Nephron (organoid): ENCODE data around the gene TPCN1.

Experiments used
- H3K27ac Mint-ChIP-seq, 3 experiments: 2 replicates each; pipeline ENCODE4 v1.8.0; 2020; ENCODE audit warnings: mixed read lengths in 3 of 3, mild to moderate bottlenecking in 2 of 3, moderate library complexity in 1 of 3
- H3K27me3 Mint-ChIP-seq: 2 replicates; pipeline ENCODE4 v1.8.0; 2021; ENCODE audit warnings: low read depth, mild to moderate bottlenecking, moderate library complexity, mixed read lengths
- H3K36me3 Mint-ChIP-seq: 2 replicates; pipeline ENCODE4 v1.8.0; 2020; ENCODE audit warnings: low read depth, mixed read lengths
- H3K4me1 Mint-ChIP-seq: 2 replicates; pipeline ENCODE4 v1.8.0; 2020; ENCODE audit warnings: mixed read lengths
- H3K4me3 Mint-ChIP-seq, 3 experiments: 2 replicates each; pipeline ENCODE4 v1.8.0; 2020; ENCODE audit warnings: mild to moderate bottlenecking in 3 of 3, mixed read lengths in 3 of 3, moderate library complexity in 2 of 3
- H3K9me3 Mint-ChIP-seq: 2 replicates; pipeline ENCODE4 v1.8.0; 2020; ENCODE audit warnings: mixed read lengths
- TF ChIP-seq, protein P1 (sequence below), 3 experiments: fragments of 200-600 bp; sonication (generic); IDR thresholded peaks; one replicate each; pipeline ENCODE4 v1.5.0; 2021; ENCODE audit warnings: antibody characterized with exemption in 3 of 3; ENCODE audit not compliant: unreplicated experiment in 3 of 3

Gene TPCN1

GRCh38 chr12:113191227-113191626 is 30.0 kb upstream of the TPCN1 start:
- TF ChIP-seq, protein P1, sequence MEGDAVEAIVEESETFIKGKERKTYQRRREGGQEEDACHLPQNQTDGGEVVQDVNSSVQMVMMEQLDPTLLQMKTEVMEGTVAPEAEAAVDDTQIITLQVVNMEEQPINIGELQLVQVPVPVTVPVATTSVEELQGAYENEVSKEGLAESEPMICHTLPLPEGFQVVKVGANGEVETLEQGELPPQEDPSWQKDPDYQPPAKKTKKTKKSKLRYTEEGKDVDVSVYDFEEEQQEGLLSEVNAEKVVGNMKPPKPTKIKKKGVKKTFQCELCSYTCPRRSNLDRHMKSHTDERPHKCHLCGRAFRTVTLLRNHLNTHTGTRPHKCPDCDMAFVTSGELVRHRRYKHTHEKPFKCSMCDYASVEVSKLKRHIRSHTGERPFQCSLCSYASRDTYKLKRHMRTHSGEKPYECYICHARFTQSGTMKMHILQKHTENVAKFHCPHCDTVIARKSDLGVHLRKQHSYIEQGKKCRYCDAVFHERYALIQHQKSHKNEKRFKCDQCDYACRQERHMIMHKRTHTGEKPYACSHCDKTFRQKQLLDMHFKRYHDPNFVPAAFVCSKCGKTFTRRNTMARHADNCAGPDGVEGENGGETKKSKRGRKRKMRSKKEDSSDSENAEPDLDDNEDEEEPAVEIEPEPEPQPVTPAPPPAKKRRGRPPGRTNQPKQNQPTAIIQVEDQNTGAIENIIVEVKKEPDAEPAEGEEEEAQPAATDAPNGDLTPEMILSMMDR (IDR thresholded peaks at IDR 0.05; ENCODE audit: unreplicated experiment in 3 of 3) = no peak
- Mint-ChIP-seq H3K27me3 (no peaks in the 10 kb centered on the region), H3K27ac (no peak overlapping the region), H3K4me1 (peaks cover 21% of the 10 kb centered on the region), H3K9me3 (no peaks in the 10 kb centered on the region), H3K4me3 (no peak overlapping the region), H3K36me3 (peaks cover 38% of the 10 kb centered on the region)

GRCh38 chr12:113194971-113195391 is 26.3 kb upstream of the TPCN1 start:
- Mint-ChIP-seq H3K36me3 (peaks cover 26% of the 10 kb centered on the region), H3K27ac (peak overlapping the region in 1 of 3 experiments; percentile 79), H3K4me1 (peaks cover 16% of the 10 kb centered on the region), H3K4me3 (no peak overlapping the region), H3K9me3 (no peaks in the 10 kb centered on the region), H3K27me3 (no peaks in the 10 kb centered on the region)
- TF ChIP-seq, protein P1 (IDR thresholded peaks at IDR 0.05; ENCODE audit: unreplicated experiment in 3 of 3) = no peak

GRCh38 chr12:113195598-113195997 is 25.7 kb upstream of the TPCN1 start:
- Mint-ChIP-seq H3K9me3 (no peaks in the 10 kb centered on the region), H3K27ac (peak overlapping the region in 2 of 3 experiments; percentile 19 to 79), H3K27me3 (no peaks in the 10 kb centered on the region), H3K4me1 (peaks cover 16% of the 10 kb centered on the region), H3K36me3 (peaks cover 24% of the 10 kb centered on the region), H3K4me3 (peak overlapping the region in 1 of 3 experiments; percentile 1)
- TF ChIP-seq, protein P1 (IDR thresholded peaks at IDR 0.05; ENCODE audit: unreplicated experiment in 3 of 3) = no peak

DNA sequence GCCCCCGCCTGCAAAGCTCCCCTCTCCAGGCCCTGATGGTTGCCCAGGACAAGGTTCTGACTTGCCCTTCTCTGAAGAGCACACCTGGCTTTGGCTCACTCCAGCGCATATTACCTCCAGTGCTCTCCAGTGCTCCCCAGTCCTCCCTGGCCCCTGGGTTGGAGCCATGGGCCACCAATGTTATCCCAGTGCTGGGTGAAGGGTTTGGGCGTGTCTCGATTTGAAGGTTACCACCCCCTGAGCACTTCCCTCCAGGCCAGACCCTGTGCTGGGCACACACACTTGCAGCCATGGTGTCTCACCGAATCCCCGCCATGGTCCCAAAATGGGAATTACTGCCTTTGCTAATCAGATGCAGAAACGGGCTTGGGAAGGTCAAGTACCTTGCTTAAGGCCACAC is 24.7 kb upstream of the TPCN1 start:
- Mint-ChIP-seq H3K27ac (no peak overlapping the region), H3K27me3 (no peaks in the 10 kb centered on the region), H3K4me1 (peaks cover 16% of the 10 kb centered on the region), H3K9me3 (no peaks in the 10 kb centered on the region), H3K36me3 (peaks cover 19% of the 10 kb centered on the region), H3K4me3 (no peak overlapping the region)
- TF ChIP-seq, protein P1 (IDR thresholded peaks at IDR 0.05; ENCODE audit: unreplicated experiment in 3 of 3) = no peak

- Mint-ChIP-seq H3K4me1 (peaks cover 16% of the 10 kb centered on the region), H3K27ac (no peak overlapping the region), H3K36me3 (peaks cover 15% of the 10 kb centered on the region), H3K4me3 (no peak overlapping the region), H3K9me3 (no peaks in the 10 kb centered on the region), H3K27me3 (no peaks in the 10 kb centered on the region)
- TF ChIP-seq, protein P1 (IDR thresholded peaks at IDR 0.05; ENCODE audit: unreplicated experiment in 3 of 3) = peak; percentile 53 to 59 (median 58)
Measured at GRCh38 chr12:113196990-113197389, 24.3 kb upstream of the TPCN1 start.

DNA sequence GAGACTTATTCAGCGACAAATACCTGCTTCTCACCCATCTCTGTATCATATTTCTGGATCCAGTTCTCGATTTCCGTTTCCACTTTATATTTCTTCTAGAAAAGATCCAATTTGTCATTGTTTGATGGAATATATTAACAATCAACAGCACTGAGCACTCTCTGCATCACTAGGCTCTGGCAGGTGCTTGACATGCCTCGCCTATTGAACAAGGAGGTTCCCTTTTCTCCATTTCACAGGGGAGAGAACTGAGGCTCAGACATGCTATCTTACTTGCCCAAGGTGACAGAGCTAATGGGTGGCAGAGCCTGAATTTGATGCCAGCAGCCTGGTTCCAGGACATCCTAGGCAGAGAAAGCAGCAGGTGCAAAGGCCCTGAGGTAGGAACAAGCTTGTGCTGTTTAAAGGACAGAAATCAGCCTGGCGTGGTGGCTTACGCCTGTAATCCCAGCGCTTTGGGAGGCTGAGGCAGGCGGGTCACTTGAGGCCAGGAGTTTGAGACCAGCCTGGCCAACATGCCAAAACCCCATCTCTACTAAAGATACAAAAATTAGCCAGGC is 23.7 kb upstream of the TPCN1 start:
- TF ChIP-seq, protein P1 (IDR thresholded peaks at IDR 0.05; ENCODE audit: unreplicated experiment in 3 of 3) = no peak
- Mint-ChIP-seq H3K4me3 (no peak overlapping the region), H3K4me1 (peaks cover 16% of the 10 kb centered on the region), H3K27ac (no peak overlapping the region), H3K27me3 (no peaks in the 10 kb centered on the region), H3K9me3 (no peaks in the 10 kb centered on the region), H3K36me3 (peaks cover 9% of the 10 kb centered on the region)
